Measurements from ENCODE around the gene RPS19.

The RPS19 gene

DNA sequence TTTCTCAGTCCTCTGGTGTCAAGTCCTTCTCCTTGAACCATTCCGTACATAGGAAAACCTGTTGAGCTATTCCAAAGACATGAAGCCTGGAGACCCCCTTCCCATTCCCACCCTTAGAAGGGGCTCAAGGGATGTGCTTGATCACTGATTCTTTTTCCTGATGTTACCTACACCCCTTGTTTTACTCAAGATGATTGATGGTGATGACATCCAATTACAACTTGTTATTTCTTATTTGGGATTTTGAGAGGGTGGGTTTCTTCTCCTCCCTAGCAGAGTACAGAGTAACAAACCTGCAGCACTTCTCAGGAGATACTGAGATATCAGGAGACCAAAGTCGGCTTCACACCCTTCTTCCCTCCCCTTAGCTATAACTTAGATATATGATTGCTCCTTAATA, 6.7 kb upstream of the RPS19 start:
- in situ Hi-C loops (cut with HindIII; ENCODE audit: low sequenced_read_pairs): no loop called here
- no peak for DNase-seq (ENCODE audit: low read depth, low spot score)
- TF ChIP-seq, protein P1, sequence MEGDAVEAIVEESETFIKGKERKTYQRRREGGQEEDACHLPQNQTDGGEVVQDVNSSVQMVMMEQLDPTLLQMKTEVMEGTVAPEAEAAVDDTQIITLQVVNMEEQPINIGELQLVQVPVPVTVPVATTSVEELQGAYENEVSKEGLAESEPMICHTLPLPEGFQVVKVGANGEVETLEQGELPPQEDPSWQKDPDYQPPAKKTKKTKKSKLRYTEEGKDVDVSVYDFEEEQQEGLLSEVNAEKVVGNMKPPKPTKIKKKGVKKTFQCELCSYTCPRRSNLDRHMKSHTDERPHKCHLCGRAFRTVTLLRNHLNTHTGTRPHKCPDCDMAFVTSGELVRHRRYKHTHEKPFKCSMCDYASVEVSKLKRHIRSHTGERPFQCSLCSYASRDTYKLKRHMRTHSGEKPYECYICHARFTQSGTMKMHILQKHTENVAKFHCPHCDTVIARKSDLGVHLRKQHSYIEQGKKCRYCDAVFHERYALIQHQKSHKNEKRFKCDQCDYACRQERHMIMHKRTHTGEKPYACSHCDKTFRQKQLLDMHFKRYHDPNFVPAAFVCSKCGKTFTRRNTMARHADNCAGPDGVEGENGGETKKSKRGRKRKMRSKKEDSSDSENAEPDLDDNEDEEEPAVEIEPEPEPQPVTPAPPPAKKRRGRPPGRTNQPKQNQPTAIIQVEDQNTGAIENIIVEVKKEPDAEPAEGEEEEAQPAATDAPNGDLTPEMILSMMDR (IDR thresholded peaks at IDR 0.05; ENCODE audit: low read depth, low read length): no peak
- no peak overlapping the region for H3K4me3 ChIP-seq (ENCODE audit: low read depth, low read length)

DNA sequence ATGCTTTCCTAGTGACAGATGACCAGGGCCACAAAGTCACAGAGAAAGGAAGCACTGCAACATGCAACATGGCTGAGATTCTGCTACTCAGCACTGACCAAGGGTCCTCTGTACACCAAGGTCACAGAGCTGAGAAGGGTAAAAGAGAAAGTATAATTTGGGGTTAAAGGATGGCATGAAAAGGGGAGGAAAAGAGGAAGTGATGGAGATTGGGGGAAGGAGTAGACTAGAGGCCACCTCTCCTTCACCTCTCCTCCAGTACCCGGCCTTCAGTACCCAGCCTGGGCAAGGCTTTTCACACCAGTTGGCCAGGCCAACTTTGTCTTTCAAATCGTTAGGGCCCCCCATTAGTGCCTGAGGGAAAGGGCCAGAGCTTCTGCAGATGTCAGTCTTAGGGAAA, 6.3 kb upstream of the RPS19 start:
- in situ Hi-C loops (cut with HindIII; ENCODE audit: low sequenced_read_pairs): no loop called here
- no peak for DNase-seq (ENCODE audit: low read depth, low spot score)
- no peak overlapping the region for H3K4me3 ChIP-seq (ENCODE audit: low read depth, low read length)
- TF ChIP-seq, protein P1 (IDR thresholded peaks at IDR 0.05; ENCODE audit: low read depth, low read length): no peak

DNA sequence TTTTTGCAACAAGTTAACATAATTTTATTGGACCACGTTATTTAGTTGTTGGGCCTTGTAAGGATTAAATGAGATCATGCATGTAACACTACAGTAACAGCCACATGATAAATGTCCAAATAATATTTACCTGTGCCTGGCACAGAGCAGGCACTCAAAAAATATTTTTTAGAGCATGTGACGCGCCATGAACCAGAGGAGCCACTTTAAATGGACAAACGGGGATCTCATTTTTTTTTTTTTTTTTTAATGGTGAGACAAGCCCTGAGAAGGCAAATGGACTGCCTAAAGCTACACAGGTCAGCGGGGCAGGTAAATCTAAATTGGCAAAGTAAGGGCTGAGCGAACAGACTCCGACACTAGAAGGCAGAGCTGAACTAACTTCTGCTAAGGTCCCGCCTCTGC, 840 bp upstream of the RPS19 start:
- no peak for DNase-seq (ENCODE audit: low read depth, low spot score)
- in situ Hi-C loops (cut with HindIII; ENCODE audit: low sequenced_read_pairs): no loop called here
- peak overlapping the region; percentile 79 for H3K4me3 ChIP-seq (ENCODE audit: low read depth, low read length)
- TF ChIP-seq, protein P1 (IDR thresholded peaks at IDR 0.05; ENCODE audit: low read depth, low read length): no peak

DNA sequence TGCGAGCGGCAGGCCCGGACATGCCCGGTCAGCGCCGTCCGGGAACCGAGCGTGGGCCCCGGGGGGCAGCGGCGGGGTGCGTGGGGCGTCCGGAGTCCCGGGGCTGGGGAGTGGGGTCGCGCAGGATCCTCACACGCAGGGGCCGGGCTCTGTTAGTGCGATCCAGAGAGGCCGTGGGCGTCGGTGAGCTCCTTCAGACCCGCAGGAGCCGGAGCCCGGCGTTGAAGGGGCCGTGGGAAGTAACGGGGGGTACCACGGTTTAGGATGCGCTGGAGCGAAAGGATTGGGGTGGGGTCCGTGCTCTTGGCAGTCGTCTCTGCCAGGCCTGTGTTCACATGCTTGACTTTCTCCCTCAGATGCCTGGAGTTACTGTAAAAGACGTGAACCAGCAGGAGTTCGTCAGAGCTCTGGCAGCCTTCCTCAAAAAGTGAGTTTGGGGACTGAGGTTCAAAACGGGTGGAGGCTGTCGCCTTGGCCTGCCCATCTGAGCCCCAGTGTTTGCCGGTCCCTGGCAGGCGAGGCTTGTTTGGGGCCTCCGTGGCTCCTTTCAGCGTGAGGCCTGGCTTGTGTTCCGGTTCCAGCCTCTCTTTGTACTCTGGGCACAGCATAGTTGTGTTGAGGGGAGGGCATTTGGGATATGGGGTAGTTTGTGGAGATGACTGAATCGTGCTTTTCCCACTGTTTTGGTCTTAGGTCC, 512 bp downstream of the RPS19 start:
- TF ChIP-seq, protein P1 (IDR thresholded peaks at IDR 0.05; ENCODE audit: low read depth, low read length): no peak
- in situ Hi-C loops (cut with HindIII; ENCODE audit: low sequenced_read_pairs): no loop called here
- peak overlapping the region; percentile 79 for H3K4me3 ChIP-seq (ENCODE audit: low read depth, low read length)
- no peak for DNase-seq (ENCODE audit: low read depth, low spot score)

DNA sequence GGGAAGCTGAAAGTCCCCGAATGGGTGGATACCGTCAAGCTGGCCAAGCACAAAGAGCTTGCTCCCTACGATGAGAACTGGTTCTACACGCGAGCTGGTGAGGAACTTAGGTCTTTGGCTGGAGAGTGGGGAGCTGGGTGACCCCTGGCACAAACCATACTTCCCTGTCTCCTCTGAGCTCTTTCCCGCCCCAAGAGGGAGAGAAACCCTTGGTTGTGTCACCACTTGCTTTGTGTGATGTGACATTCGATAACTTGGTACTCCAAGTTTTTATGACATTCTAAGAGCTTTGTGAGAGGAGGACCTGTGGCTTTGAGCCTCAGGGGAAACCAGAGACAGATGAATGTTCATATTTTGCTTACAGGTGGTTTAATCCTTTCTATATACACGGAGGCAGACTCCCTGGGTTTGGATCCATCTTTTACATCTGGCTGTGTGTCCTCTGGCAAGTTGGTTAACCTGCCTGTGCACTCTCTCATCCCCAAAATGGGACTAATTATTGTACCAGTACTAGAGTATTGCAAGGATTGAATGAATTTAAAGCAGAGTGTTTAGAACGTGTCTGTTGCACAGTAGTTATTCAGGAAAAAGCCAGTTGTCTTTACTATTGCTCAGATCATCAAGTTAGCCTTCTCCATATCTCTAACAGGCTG, 1.2 kb downstream of the RPS19 start:
- peak overlapping the region; percentile 79 for H3K4me3 ChIP-seq (ENCODE audit: low read depth, low read length)
- in situ Hi-C loops (cut with HindIII; ENCODE audit: low sequenced_read_pairs): no loop called here
- TF ChIP-seq, protein P1 (IDR thresholded peaks at IDR 0.05; ENCODE audit: low read depth, low read length): no peak
- no peak for DNase-seq (ENCODE audit: low read depth, low spot score)

DNA sequence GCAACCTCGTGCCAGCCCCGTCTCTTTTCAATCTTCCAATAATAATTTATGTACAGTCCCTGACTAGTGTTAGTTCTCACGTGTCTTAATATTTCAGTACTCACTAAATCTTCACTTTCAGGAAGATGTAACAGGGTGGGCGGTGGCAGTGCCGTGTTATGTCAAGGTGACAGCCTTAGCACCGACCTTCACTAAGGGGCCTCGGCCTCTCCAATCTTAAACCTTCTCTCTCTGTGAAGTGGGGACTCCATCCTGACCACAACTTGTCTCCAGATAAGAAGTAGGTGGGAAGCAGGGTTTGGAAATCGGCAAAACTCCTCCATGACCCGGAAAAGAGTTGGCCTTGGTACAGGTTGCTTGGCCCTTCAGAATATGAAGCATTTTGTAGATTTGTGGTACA, 1.8 kb downstream of the RPS19 start:
- DNase-seq (ENCODE audit: low read depth, low spot score): no peak
- peak overlapping the region; percentile 79 for H3K4me3 ChIP-seq (ENCODE audit: low read depth, low read length)
- in situ Hi-C loops (cut with HindIII; ENCODE audit: low sequenced_read_pairs): no loop called here
- TF ChIP-seq, protein P1 (IDR thresholded peaks at IDR 0.05; ENCODE audit: low read depth, low read length): no peak
